Measurements from ENCODE around the gene GRK3. TPM values are rescaled to one million over a fixed set of nuclear protein-coding genes. Genes with fewer than 3 reads are reported as not detected.

GRK3 gene
- 14.6 TPM for total RNA-seq (2021; ENCODE audit: unreplicated experiment)
- polyA plus RNA-seq (2012): 4.6 and 5.6 TPM in 2 replicates
- percentile 70 among the genes with signal in this experiment for Bru-seq, nascent RNA
- BruChase-seq, experiment 1, labeled RNA remaining after a 6-hour chase: percentile 72 among the genes with signal in this experiment
- BruChase-seq, experiment 2, labeled RNA remaining after a 2-hour chase: percentile 74 among the genes with signal in this experiment
- long read RNA-seq, full-length matches to known transcripts: 20 of 27 reads
- long read RNA-seq, partial matches to known transcripts: 1 of 27 reads
- long read RNA-seq, other reads (novel, unspliced or antisense): 6 of 27 reads

GRCh38 chr22:25564320-25564978, at the start of gene GRK3:
Gene GRK3, plus strand, starts transcription at chr22:25564675. Its CDS starts 366 bp downstream, at chr22:25565041.
- no TSS peak for BruUV-seq (replicated peaks)
- ChIA-PET CTCF (no interaction called here), POLR2A (no interaction called here), RAD21 (ENCODE audit: low non-redundant PET in 1 of 2, low total read pairs in 2 of 2, uncharacterized antibody in 2 of 2, unreplicated experiment in 2 of 2) (no interaction called here)
- peak within 1 kb of the TSS; percentile 62 for H3K9ac ChIP-seq (ENCODE audit: low read length)
- H3K4me1 ChIP-seq (ENCODE audit: control insufficient read depth in 1 of 2, insufficient read depth in 2 of 2, low read length in 2 of 2): peaks cover 9 to 24% of the 10 kb centered on the region in 2 experiments; a peak in 3 of 4 replicates
- H3K9me3 ChIP-seq (ENCODE audit: control insufficient read depth in 1 of 2, insufficient read depth in 1 of 2, low read depth in 1 of 2, low read length in 2 of 2): no peaks in the 10 kb centered on the region
- peak within 1 kb of the TSS; percentile 73 to 81 for H3K4me3 ChIP-seq (replicated peaks in 1 of 2; ENCODE audit: low read depth in 1 of 2, low read length in 2 of 2)
- peak within 1 kb of the TSS; percentile 98 for H3K4me2 ChIP-seq (ENCODE audit: low read length)
- intact Hi-C loops (cut with micrococcal nuclease): no loop called here
- H3K27ac ChIP-seq (ENCODE audit: low read depth, low read length): peak within 1 kb of the TSS; percentile 58; the same call in 1 of the 2 replicates
- peak; percentile 88 for ATAC-seq
- H3K79me2 ChIP-seq (ENCODE audit: insufficient read depth, low read length): peaks cover 8% of the 10 kb centered on the region; the same call in 1 of the 2 replicates
- no peaks in the 10 kb centered on the region for H3K9me2 ChIP-seq (ENCODE audit: insufficient read depth)
- H2AFZ ChIP-seq (ENCODE audit: low read depth, low read length, poor library complexity, severe bottlenecking): peak within 1 kb of the TSS; percentile 65
- H3K36me3 ChIP-seq (ENCODE audit: control insufficient read depth in 1 of 2, insufficient read depth in 2 of 2, low read length in 2 of 2): no peaks in the 10 kb centered on the region
- peak; percentile 44 for DNase-seq (ENCODE audit: low read depth, low spot score)
- H4K20me1 ChIP-seq (ENCODE audit: insufficient read depth): no peaks in the 10 kb centered on the region
- no peaks in the 10 kb centered on the region for H3K27me3 ChIP-seq (ENCODE audit: insufficient read depth, low read length)
- TF ChIP-seq SP1 (IDR thresholded peaks at IDR 0.05; ENCODE audit: low read depth): no peak
- peak; percentile 29 for TF ChIP-seq POLR2A (IDR thresholded peaks at IDR 0.05; ENCODE audit: borderline replicate concordance, extremely low read depth, insufficient read depth, insufficient read length)
- peak; percentile 59; the same call in 1 of the 2 replicates for TF ChIP-seq POLR2AphosphoS5 (IDR thresholded peaks at IDR 0.05; ENCODE audit: low read depth, low read length)
- peak; percentile 47 for TF ChIP-seq MAX (IDR thresholded peaks at IDR 0.05)

GRCh38 chr22:25518000-25518663, 46.3 kb upstream of the GRK3 start:
- Histone ChIP-seq H3K36me3 (ENCODE audit: control insufficient read depth in 1 of 2, insufficient read depth in 2 of 2, low read length in 2 of 2) (no peaks in the 10 kb centered on the region), H3K9ac (ENCODE audit: low read length) (no peak overlapping the region), H3K27ac (ENCODE audit: low read depth, low read length) (no peak overlapping the region), H3K27me3 (ENCODE audit: insufficient read depth, low read length) (no peaks in the 10 kb centered on the region), H3K79me2 (ENCODE audit: insufficient read depth, low read length) (no peaks in the 10 kb centered on the region), H3K4me3 (replicated peaks in 1 of 2; ENCODE audit: low read depth in 1 of 2, low read length in 2 of 2) (no peak overlapping the region), H4K20me1 (ENCODE audit: insufficient read depth) (no peaks in the 10 kb centered on the region), H3K4me2 (ENCODE audit: low read length) (no peak overlapping the region), H2AFZ (ENCODE audit: low read depth, low read length, poor library complexity, severe bottlenecking) (no peak overlapping the region), H3K9me3 (ENCODE audit: control insufficient read depth in 1 of 2, insufficient read depth in 1 of 2, low read depth in 1 of 2, low read length in 2 of 2) (no peaks in the 10 kb centered on the region), H3K4me1 (ENCODE audit: control insufficient read depth in 1 of 2, insufficient read depth in 2 of 2, low read length in 2 of 2) (peaks cover 10 to 11% of the 10 kb centered on the region in 2 experiments; a peak in 3 of 4 replicates), H3K9me2 (ENCODE audit: insufficient read depth) (no peaks in the 10 kb centered on the region)
- ChIA-PET CTCF (no interaction called here), RAD21 (ENCODE audit: low non-redundant PET in 1 of 2, low total read pairs in 2 of 2, uncharacterized antibody in 2 of 2, unreplicated experiment in 2 of 2) (no interaction called here), POLR2A (no interaction called here)
- DNase-seq (ENCODE audit: low read depth, low spot score) (no peak), ATAC-seq (no peak)
- intact Hi-C loops (cut with micrococcal nuclease): no loop called here
- BruUV-seq (replicated peaks): no TSS peak
- no peak for TF ChIP-seq ZNF274 (IDR thresholded peaks at IDR 0.05; ENCODE audit: low read depth, low read length)
- TF ChIP-seq JUND (IDR thresholded peaks at IDR 0.05): no peak
- no peak for TF ChIP-seq ZFX (IDR thresholded peaks at IDR 0.05)
- no peak for TF ChIP-seq POLR2A (IDR thresholded peaks at IDR 0.05; ENCODE audit: borderline replicate concordance, extremely low read depth, insufficient read depth, insufficient read length)
- no peak for TF ChIP-seq EGR1 (IDR thresholded peaks at IDR 0.05; ENCODE audit: low read depth)
- no peak for TF ChIP-seq FOSL1 (IDR thresholded peaks at IDR 0.05; ENCODE audit: low read depth)
- no peak for TF ChIP-seq SRF (IDR thresholded peaks at IDR 0.05; ENCODE audit: low read depth)
- no peak for TF ChIP-seq MAX (IDR thresholded peaks at IDR 0.05)
